Spleen (tissue), 7 donors: ENCODE data around the gene DAD1.

Experiments used
- POLR2A ChIP-seq, 3 donors: fragments of 450-650 bp; IDR thresholded peaks; one replicate each; pipeline ENCODE4 v1.5.1; 2017; ENCODE audit warnings: antibody characterized with exemption in 3 of 3, mild to moderate bottlenecking in 1 of 3
- POLR2AphosphoS5 ChIP-seq, 3 donors: sonication (generic); formaldehyde crosslinking; IDR thresholded peaks; one replicate each; pipeline ENCODE4 v1.5.1; 2017; ENCODE audit warnings: antibody characterized with exemption in 3 of 3
- TF ChIP-seq, protein P1 (sequence below), 11 experiments: fragments of 200-600 bp in 7 of 11; fragments of 450-650 bp in 4 of 11; sonication (generic) in 4 of 11; IDR thresholded peaks in 8 of 11; conservative IDR thresholded peaks in 3 of 11; 1 replicate in 7 of 11; 2 replicates in 4 of 11; pipeline versions ENCODE4 v1.4.0 to v1.8.0; 2016 to 2021; ENCODE audit warnings: antibody characterized with exemption in 11 of 11, inconsistent platforms in 4 of 11, mild to moderate bottlenecking in 1 of 11
- donor health status: DM: no; HTN: no; CAD: no; lungs with moderate emphysema.
- donor health status: DM: no; HTN: no; CAD: no.
- donor health status: DM: no; HTN: no; CAD: no.

DNA sequence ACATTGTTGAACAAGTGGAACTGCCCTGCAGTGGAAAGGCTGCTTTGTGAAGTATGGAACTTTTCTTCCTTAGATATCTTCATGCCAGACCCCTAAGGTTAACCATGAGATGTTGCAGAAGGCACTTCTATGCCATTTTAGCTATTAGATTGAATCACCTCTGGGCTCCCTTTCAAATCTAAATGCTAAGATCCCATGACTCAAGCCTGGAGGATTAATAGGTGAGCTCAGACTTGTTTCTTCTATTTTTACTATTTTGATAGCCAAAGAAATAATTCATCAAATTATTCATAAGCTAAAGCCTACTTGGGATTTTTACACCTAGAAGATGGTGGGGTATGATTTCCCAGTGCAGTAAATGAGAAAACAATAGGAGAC, 64.3 kb downstream of the DAD1 start:
- TF ChIP-seq POLR2A (IDR thresholded peaks at IDR 0.05) (no peak), POLR2AphosphoS5 (IDR thresholded peaks at IDR 0.05) (no peak)
- TF ChIP-seq, protein P1, sequence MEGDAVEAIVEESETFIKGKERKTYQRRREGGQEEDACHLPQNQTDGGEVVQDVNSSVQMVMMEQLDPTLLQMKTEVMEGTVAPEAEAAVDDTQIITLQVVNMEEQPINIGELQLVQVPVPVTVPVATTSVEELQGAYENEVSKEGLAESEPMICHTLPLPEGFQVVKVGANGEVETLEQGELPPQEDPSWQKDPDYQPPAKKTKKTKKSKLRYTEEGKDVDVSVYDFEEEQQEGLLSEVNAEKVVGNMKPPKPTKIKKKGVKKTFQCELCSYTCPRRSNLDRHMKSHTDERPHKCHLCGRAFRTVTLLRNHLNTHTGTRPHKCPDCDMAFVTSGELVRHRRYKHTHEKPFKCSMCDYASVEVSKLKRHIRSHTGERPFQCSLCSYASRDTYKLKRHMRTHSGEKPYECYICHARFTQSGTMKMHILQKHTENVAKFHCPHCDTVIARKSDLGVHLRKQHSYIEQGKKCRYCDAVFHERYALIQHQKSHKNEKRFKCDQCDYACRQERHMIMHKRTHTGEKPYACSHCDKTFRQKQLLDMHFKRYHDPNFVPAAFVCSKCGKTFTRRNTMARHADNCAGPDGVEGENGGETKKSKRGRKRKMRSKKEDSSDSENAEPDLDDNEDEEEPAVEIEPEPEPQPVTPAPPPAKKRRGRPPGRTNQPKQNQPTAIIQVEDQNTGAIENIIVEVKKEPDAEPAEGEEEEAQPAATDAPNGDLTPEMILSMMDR (IDR thresholded peaks at IDR 0.05 in 8 of 11, conservative IDR thresholded peaks at IDR 0.05 in 3 of 11): no peak
